NCI-H69 (cell line): ENCODE measurements around the gene EPHA1.

Source experiments
- DNase-seq: peaks from one replicate; lab custom pipeline; 2025; lab: John Stamatoyannopoulos, UW

The EPHA1 gene

GRCh38 chr7:143347950-143348349 is 60.7 kb downstream of the EPHA1 start:
- DNase-seq: no peak

- DNase-seq: no peak
Measured at GRCh38 chr7:143346018-143346417, 62.6 kb downstream of the EPHA1 start.

- DNase-seq: peak; percentile 63
Measured at GRCh38 chr7:143345428-143345900, 63.2 kb downstream of the EPHA1 start.

- DNase-seq: no peak
Measured at GRCh38 chr7:143343596-143343995, 65.1 kb downstream of the EPHA1 start.

GRCh38 chr7:143341842-143342241 is 66.8 kb downstream of the EPHA1 start:
- no peak for DNase-seq
